Measurements from ENCODE around the gene EFTUD2.

- no peak for TF ChIP-seq CTCF (IDR thresholded peaks at IDR 0.05)
- no peak for TF ChIP-seq POLR2A (IDR thresholded peaks at IDR 0.05)
These were observed 16.1 kb upstream of the EFTUD2 start, which contains the start of gene GFAP for GRCh38 chr17:44915321-44915726.
